Effector CD4-positive, alpha-beta T cell (primary cell): ENCODE results near the gene GCNT3.
"Not testable (repeated sequence)": the region's sequence is repeated elsewhere in the genome, so short reads cannot be mapped to it uniquely, and the experiment has no call there.

Source experiments
- DNase-seq: peaks from one replicate; pipeline ENCODE4 v3.0.0-alpha.2; 2020

Gene GCNT3

DNA sequence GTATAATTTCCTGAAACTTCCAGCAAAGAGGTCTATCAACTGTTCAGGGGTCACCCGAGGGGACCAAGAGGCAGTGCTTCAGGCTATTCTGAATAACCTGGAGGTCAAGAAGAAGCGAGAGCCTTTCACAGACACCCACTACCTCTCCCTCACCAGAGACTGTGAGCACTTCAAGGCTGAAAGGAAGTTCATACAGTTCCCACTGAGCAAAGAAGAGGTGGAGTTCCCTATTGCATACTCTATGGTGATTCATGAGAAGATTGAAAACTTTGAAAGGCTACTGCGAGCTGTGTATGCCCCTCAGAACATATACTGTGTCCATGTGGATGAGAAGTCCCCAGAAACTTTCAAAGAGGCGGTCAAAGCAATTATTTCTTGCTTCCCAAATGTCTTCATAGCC, 6.8 kb downstream of the GCNT3 start:
- no peak for DNase-seq

DNA sequence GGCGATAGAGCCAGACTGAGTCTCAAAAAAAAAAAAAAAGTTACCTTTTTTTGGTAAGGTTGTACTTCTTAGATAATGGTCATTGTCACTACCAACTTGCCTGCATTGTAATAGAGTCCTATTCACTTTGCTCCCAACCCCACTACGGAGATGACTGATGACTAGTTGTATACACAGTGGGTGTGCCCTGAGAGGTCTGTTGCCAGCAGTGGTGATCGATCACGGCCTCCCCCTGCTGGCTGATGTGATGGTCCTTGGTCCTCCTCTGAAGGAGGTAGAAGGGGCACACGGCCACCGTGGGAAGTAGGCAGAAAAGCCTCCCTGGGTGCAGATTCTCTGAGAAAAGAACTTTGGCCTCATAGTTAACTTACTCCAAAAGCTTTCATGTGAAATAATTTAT, 10.7 kb downstream of the GCNT3 start:
- DNase-seq, result no peak

DNA sequence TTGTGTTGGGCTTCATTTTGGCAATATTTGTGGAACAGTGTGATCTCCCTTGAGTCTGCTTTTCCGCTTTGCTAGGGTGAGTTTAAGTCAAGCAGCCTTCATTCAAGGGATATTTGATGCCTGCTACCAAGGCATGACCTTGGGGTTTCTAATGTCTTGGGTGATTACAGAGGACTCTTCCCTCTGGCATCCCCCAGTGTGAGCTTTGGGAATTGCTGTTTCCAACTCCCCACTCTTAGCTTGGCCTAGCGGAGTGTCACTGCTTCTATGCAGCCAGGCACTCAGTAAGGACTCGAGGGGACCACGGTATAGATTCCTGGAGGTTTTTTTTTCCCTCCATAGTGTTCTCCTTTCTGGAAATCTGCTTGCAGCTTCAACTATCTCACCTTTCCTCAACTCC, 21.1 kb downstream of the GCNT3 start:
- no peak for DNase-seq

DNA sequence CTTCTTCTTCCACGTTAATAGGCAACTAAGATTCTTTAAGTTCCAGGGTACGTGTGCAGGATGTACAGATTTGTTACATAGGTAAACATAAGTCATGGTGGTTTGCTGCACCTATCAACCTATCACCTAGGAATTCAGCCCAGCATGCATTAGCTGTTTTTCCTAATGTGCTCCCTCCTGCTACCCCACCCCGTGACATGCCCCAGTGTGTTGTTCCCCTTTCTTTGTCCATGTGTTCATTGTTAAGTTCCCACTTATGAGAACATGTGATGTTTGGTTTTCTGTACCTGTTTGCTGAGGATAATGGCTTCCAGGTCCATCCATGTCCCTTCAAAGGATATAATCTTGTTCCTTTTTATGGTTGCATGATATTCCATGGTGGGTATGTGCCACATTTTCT, 24.6 kb downstream of the GCNT3 start:
- no peak for DNase-seq

DNA sequence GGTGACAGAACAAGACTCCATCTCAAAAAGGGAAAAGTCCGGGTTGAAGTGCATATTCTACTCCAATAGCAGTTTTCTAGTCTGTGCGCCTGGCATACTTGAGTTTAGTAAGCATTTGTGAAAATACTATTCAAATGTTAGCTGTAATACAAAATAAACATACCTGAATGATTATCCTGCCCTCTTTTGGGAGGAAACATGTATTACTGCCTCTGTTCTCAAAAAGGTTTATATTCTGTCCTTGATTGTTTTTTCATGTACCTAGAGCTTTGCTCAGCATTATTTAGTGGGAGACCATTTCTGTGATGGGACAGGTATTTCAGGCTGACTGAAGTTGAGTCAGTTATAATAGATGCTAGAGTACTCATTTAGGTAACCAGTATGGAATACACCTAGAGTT, 25.9 kb downstream of the GCNT3 start:
- DNase-seq, result not testable (repeated sequence)

DNA sequence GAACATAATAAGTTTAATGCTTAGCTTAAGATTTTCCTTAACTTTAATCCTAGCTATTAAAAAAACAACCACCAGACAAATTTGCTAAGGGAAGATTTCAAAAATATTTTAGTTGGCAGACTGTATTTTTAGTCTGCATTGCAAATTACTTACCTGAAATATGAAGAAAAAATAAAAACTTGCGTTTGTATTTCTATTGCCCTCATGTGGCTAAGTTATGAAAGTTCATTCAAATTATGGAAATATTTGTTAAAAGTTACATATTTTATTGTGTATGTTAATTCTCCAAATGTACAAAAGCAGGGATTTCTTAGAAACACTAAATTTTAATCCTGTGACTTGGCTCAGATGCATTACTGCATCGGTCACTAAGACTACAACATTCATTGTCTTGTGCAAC, 30.8 kb downstream of the GCNT3 start:
- DNase-seq, result no peak

DNA sequence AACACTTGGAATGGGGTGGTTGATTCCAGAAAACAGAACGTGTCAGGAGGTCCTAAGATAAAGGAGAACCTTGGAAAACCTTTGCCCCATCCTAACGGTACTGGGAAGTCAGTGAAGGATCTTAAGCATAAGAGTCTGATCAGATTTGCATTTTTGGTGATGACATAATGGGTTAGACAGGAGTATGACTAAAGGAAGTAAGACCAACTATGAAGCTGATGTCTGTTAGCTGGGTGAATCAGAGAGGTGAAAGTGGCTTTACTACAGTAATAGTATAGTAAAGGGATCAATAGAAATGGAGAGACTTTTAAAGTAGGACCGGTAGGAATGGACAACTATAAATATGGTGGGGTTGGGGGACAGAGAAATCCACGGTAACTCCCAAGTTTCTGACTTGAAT, 33.2 kb downstream of the GCNT3 start:
- DNase-seq, result no peak

DNA sequence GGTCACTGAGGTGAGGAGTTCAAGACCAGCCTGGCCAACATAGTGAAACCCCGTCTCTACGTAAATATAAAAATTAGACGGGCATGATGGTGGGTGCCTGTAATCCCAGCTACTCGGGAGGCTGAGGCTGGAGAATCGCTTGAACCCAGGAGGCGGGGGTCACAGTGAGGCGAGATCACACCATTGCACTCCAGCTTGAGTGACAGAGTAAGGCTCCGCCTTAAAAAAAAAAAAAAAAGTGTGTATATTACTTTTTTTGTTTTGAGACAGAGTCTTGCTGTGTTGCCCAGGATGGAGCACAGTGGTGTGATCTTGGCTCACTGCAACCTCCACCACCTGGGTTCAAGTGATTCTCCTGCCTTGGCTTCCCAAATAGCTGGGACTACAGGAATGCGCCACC, 34.2 kb downstream of the GCNT3 start:
- DNase-seq, result not testable (repeated sequence)

DNA sequence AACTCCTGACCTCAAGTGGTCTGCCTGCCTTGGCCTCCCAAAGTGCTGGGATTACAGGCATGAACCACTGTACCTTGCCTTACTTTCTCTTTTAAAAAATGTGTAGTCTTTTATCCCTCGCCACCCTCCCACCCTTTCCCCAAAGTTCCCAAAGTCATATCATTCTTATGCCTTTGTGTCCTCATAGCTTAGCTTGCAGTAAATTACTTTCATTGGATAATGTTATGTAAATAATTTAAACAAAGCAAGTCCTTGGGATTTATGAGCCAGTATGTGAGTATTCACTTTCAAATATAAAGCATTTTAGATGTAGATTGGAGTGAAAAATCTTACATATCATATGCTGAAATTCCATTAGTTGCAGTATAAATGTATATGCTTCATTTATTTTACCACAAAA, 34.7 kb downstream of the GCNT3 start:
- no peak for DNase-seq

DNA sequence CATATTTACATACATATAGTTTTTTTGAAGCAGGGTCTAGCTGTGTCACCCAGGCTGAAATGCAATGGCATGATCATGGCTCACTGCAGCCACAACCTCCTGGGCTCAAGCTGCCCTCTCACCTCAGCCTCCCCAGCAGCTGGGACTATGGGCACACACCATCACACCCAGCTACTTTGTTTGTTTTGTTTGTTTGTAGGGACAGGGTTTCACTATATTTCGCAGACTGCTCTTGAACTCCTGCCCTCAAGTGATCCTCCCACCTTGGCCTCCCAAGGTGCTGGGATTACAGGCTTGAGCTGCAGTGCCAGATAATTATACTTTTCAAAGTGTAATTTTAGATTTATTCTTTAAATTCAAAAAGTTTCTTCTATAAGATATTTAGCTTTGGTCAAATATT, 35.5 kb downstream of the GCNT3 start:
- DNase-seq, result no peak

DNA sequence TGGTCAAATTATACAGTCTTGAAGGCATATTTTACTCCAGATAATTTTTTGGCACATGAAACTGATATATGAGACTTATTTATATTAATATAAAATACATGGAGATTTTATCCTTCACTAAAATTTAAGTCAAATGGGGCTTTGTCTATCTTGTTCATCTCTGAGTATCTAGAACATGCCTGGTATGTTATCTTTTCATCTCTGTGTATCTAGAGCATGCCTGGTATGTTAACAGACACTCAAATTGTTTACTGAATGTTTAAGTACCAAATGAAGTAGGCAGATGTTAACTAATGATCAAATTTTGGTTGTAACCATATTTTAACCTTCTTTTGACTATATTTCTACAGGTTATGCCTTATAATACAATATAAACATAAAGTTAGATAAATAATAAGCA, 38.0 kb downstream of the GCNT3 start:
- DNase-seq, result no peak

DNA sequence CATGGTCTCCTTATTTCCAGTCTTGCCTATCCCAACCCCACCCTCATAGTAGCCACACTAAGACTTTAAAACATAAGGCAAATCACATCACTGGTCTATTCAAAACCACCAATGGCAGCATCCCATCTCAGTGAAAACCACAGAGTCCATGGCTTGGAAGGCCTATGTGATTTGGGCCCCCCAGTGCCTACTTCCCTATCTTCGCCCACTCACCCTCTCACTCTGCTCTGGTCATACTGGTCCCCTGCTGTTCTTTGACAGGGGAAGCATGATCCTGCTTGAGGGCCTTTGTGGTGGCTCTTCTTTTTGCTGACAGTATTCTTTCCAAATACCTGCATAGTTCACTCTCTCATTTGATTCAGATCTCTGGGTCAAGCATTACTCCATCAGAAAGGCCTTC, 42.5 kb downstream of the GCNT3 start:
- no peak for DNase-seq

DNA sequence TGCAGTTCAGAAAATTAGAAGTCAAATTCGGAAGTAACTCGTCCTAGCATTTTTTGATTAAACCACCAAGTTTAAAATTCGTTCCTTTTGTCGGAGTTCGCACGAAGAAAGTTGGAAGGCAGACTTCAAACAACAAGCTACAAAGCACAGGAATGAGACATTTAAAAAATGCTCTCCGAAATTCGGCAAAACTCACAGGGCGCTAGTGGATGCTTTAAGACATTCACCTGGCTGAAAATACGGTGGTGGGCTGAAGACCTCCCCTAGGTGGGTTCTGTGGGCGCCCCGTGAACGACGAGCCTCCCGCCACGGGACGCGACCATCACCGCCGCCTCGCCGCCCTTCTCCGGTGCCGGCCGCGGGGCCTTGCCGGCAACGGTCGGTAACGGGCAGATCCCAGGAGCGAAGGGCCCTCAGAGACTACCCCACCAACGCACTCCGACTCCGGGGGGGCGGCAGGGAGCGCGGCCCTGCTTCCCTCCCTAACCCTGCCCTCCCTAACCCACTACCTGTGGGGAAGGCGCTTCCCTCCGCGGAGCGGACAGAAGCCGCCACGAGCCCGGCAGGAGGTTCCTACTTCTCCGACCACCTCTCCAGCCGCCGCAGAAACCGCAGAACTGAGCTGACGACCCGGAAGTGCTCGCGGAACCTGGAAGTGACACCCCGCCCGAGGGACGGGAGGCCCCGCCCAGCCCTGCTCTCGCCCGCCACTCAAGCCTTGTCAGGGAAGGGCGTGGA, 45.5 kb downstream of the GCNT3 start, which contains the start of gene GTF2A2:
GTF2A2 (minus strand) TSS at position 619 of the 738 bp plus-strand sequence. CDS start 5,238 bp downstream, outside the sequence.
- DNase-seq, result peak; percentile 89

DNA sequence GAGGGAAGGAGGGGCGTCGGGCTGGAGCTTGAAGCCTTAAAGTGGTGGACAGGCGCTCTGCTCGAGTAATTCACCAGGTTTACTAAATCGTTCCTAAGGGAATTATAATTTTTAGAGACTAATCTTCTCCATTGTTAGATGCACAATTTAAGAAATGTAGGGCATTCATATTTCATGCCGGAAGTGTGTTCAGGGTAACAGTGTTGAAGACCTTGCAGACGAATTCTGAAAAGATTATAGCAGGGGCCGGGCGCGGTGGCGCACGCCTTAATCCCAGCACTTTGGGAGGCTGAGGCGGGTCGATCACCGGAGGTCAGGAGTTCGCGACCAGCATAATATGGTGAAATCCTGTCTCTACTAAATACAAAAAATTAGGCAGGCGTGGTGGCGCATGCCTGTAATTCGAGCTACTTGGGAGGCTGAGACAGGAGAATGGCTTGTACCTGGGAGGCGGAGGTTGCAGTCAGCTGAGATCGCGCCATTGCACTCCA, 46.1 kb downstream of the GCNT3 start:
- DNase-seq, result no peak

DNA sequence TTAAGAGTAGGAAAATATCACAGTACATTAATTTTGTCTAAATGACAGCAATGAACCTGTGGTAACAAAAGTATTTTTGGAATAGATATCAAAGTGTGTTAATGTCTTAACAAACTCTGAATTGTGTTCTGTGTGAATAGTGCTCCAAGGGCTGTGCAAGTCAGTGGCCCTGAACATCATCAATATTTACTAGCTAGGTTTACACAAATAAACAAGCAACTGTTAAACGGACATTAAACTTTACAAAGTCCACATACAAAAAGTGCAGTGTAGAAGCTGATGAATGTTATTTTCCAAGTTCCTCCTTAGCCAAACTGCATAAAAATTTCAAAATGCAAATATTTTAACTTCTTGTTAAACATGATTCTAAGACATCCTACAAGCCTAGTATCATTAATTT, 47.8 kb downstream of the GCNT3 start:
- no peak for DNase-seq

DNA sequence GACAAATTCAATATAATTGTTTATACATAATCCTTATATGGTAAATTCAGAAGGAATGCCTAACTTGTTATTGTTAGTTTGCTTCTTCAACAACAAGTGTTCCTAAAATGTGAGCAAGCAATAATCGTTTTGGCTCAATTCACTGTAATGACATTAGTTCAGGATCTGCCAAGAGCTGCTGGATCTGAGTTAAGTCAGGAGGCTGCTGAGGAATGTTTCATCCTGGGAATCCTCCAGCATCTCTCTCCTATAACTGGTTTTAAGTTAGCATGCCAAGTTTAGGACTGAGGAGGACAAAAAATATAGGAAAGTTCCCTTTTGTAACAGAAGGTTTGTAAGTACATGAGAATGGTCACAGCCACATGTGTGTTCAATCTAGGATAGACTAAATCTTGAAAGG, 50.7 kb downstream of the GCNT3 start:
- DNase-seq, result no peak

DNA sequence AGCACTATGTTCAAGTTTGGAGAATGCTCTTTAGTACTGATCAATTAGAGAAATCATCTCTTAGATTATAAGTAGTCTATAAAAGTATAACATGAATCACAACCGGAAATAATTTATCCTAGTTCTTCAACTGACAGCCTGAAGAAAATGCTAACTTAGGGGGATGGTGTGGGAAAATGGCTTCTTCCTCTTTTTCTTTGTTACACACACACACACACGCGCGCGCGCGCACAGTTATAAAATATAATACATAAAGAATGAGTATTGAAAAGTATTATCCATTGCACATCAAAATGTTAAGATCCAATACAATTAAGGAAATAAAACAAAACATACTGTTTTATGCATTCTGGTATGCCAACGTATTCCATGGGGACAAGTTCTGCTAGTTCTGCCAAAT, 57.0 kb downstream of the GCNT3 start:
- DNase-seq, result no peak
